Neutrophil (primary cell): ENCODE results near the gene TRABD2B.

ENCODE experiments used
- H3K27ac ChIP-seq: fragments of 200-600 bp; sonication (generic); 2 replicates; pipeline ENCODE4 v1.5.1; 2016; ENCODE audit warnings: mild to moderate bottlenecking, moderate library complexity
- H3K27me3 ChIP-seq: fragments of 200-600 bp; sonication (generic); 2 replicates; pipeline ENCODE4 v1.6.0; 2016; ENCODE audit warnings: mild to moderate bottlenecking
- H3K36me3 ChIP-seq: fragments of 200-600 bp; sonication (generic); 2 replicates; pipeline ENCODE4 v1.5.1; 2017
- H3K4me1 ChIP-seq, 2 experiments: fragments of 200-600 bp in 1 of 2; sonication (generic) in 1 of 2; 1 replicate in 1 of 2; 2 replicates in 1 of 2; pipeline versions ENCODE4 v1.5.1 to v1.6.1; 2013 to 2016; ENCODE audit warnings: low read depth in 1 of 2, low read length in 1 of 2, mild to moderate bottlenecking in 1 of 2, moderate library complexity in 1 of 2; ENCODE audit not compliant: control insufficient read depth in 1 of 2, insufficient read depth in 1 of 2
- H3K4me3 ChIP-seq, 2 experiments: fragments of 200-600 bp in 1 of 2; sonication (generic) in 1 of 2; 1 replicate in 1 of 2; 2 replicates in 1 of 2; pipeline ENCODE4 v1.5.1; 2013 to 2016; ENCODE audit warnings: low read depth in 1 of 2, low read length in 1 of 2, mild to moderate bottlenecking in 1 of 2, moderate library complexity in 1 of 2
- H3K9me3 ChIP-seq: fragments of 200-600 bp; sonication (generic); 2 replicates; pipeline ENCODE4 v1.5.1; 2016
- CTCF ChIP-seq: fragments of 200-600 bp; sonication (generic); IDR thresholded peaks from 2 replicates; pipeline ENCODE4 v1.5.1; 2016; ENCODE audit warnings: antibody characterized with exemption

TRABD2B gene

GRCh38 chr1:47849591-47850261, 147.5 kb downstream of the TRABD2B start:
- Histone ChIP-seq H3K36me3 (no peaks in the 10 kb centered on the region), H3K27ac (no peak overlapping the region), H3K9me3 (no peaks in the 10 kb centered on the region), H3K4me3 (no peak overlapping the region), H3K4me1 (no peaks in the 10 kb centered on the region), H3K27me3 (peaks cover 7% of the 10 kb centered on the region)
- no peak for TF ChIP-seq CTCF

GRCh38 chr1:47849005-47849521, 148.1 kb downstream of the TRABD2B start:
- Histone ChIP-seq H3K9me3 (no peaks in the 10 kb centered on the region), H3K36me3 (no peaks in the 10 kb centered on the region), H3K27ac (no peak overlapping the region), H3K4me3 (no peak overlapping the region), H3K4me1 (no peaks in the 10 kb centered on the region), H3K27me3 (peaks cover 7% of the 10 kb centered on the region)
- no peak for TF ChIP-seq CTCF

GRCh38 chr1:47847763-47848162, 149.4 kb downstream of the TRABD2B start:
- Histone ChIP-seq H3K4me3 (no peak overlapping the region), H3K27me3 (peaks cover 14% of the 10 kb centered on the region), H3K36me3 (no peaks in the 10 kb centered on the region), H3K4me1 (no peaks in the 10 kb centered on the region), H3K27ac (no peak overlapping the region), H3K9me3 (no peaks in the 10 kb centered on the region)
- TF ChIP-seq CTCF, result no peak

- Histone ChIP-seq H3K4me3 (no peak overlapping the region), H3K27me3 (peaks cover 30% of the 10 kb centered on the region), H3K36me3 (no peaks in the 10 kb centered on the region), H3K27ac (no peak overlapping the region), H3K4me1 (no peaks in the 10 kb centered on the region), H3K9me3 (no peaks in the 10 kb centered on the region)
- TF ChIP-seq CTCF, result no peak
Measured at GRCh38 chr1:47844558-47844955, 152.6 kb downstream of the TRABD2B start.

GRCh38 chr1:47843781-47844557, 153.2 kb downstream of the TRABD2B start:
- Histone ChIP-seq H3K9me3 (no peaks in the 10 kb centered on the region), H3K4me1 (no peaks in the 10 kb centered on the region), H3K36me3 (no peaks in the 10 kb centered on the region), H3K27me3 (peaks cover 30% of the 10 kb centered on the region), H3K4me3 (no peak overlapping the region), H3K27ac (no peak overlapping the region)
- TF ChIP-seq CTCF, result no peak
